GM19023 (cell line): ENCODE data around the gene SLC25A38.

Source experiments
- ATAC-seq: cut with Tn5 transposase; IDR thresholded peaks from one replicate; pipeline ENCODE4 v1.9.1; 2021; ENCODE audit warnings: mild to moderate bottlenecking, moderate library complexity; ENCODE audit not compliant: unreplicated experiment

SLC25A38 gene

GRCh38 chr3:39428745-39429201 lies 45.6 kb downstream of the SLC25A38 start:
- no peak for ATAC-seq

- ATAC-seq: no peak
Measured at GRCh38 chr3:39429466-39429865, 46.3 kb downstream of the SLC25A38 start.

- no peak for ATAC-seq
Measured at GRCh38 chr3:39432342-39432741, 49.2 kb downstream of the SLC25A38 start.

GRCh38 chr3:39433642-39434041 lies 50.5 kb downstream of the SLC25A38 start:
- no peak for ATAC-seq

- peak; percentile 58 for ATAC-seq
Measured at GRCh38 chr3:39434574-39434973, 51.4 kb downstream of the SLC25A38 start.

- no peak for ATAC-seq
Measured at GRCh38 chr3:39435006-39435748, 52.0 kb downstream of the SLC25A38 start.

- no peak for ATAC-seq
Measured at GRCh38 chr3:39438880-39439279, 55.7 kb downstream of the SLC25A38 start.

- no peak for ATAC-seq
Measured at GRCh38 chr3:39440316-39440715, 57.1 kb downstream of the SLC25A38 start.

- ATAC-seq: no peak
Measured at GRCh38 chr3:39443530-39443929, 60.4 kb downstream of the SLC25A38 start.

GRCh38 chr3:39445927-39446326 lies 62.8 kb downstream of the SLC25A38 start:
- ATAC-seq: no peak

- ATAC-seq: no peak
Measured at GRCh38 chr3:39446444-39446843, 63.3 kb downstream of the SLC25A38 start.
